NCI-H82 treated with DMSO at 0.1 percent for 48 hours (cell line): ENCODE measurements around the gene PXDC1.

Experiments used
- DNase-seq: peaks from one replicate; lab custom pipeline; 2025; ENCODE audit not compliant: unreplicated experiment; lab: John Stamatoyannopoulos, UW

The PXDC1 gene, protein sequence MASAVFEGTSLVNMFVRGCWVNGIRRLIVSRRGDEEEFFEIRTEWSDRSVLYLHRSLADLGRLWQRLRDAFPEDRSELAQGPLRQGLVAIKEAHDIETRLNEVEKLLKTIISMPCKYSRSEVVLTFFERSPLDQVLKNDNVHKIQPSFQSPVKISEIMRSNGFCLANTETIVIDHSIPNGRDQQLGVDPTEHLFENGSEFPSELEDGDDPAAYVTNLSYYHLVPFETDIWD

DNA sequence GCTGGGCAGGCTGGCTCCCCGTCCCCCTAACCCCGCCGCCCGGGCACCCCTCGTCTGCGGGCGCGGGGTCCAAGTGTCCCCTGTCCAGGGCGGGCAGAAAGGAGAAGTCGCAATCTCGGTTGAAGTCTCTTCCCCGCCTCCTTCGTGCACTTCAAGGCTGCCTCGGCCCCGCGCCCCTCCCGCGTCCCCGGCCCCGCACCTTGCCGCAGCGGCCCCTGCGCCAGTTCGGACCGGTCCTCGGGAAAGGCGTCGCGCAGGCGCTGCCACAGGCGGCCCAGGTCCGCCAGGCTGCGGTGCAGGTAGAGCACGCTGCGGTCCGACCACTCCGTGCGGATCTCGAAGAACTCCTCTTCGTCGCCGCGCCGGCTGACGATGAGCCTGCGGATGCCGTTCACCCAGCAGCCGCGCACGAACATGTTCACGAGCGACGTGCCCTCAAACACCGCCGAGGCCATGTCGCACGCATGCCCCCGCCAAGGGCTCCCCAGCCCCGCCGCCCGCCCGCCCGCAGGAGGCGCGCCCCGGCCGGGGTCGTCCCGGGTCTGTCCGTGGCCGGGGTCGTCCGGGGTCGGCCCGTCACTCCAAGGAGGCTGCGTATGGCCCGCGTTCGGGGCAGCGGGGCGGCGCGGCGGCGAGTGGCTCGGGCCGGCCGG lies at the start of gene PXDC1:
PXDC1 (minus strand) TSS at position 637 of the 653 bp plus-strand sequence; CDS start at position 455, 182 bp downstream.
- DNase-seq: no peak

DNA sequence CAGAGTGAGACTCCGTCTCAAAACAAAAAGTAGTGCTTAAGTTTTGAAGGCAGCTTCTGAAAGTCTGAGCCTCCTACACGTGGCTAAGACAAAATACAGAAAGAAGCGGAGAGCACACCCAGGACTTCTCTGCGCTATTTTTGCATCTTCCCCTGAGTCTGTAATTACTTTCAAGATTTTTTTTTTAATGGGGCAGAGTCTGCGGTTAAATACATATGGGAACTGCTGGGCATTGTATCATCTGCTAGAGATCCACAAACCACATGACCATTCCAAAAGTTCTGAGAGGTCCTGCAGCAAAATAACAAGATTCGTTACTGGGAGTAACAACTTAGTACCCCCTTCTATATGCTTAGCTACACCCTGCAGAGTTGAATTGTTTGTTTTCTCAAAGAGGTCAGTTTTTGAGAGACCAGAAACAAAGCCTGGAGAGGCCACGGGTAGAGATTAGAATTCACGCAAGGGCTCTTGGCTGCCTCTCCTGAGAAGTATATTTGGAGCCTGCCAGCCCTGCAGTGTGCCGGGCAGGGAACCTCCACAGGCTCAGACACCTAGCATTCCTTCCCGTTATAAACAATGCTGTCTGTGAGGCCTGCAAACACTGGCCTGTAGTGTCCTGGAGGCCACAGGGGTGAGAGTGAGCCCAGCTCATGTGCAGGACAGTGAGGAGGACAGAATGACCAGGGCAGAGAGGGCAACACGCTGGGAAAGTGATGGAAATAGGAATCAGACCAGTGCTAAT lies 49.5 kb upstream of the PXDC1 start:
- DNase-seq: no peak

DNA sequence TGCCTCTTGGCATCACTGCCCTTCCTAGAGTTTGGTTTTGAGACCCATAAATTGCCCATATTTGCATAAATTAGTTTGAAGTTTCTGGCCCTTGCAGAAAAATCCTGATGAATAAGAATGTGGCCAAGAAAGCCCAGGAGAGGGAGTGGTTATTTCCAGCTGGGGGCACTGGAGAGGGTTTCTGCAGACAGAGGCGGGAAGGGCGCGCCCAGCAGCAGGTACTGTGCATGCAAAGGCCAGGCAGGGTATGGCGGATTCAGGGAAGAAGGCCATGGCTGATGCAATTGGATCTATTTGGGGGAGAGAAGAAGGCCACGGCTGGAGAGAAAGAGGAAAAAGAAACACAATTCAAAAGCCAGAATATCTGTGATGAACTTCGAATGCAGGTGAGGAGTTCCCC lies 48.2 kb upstream of the PXDC1 start:
- DNase-seq: no peak

DNA sequence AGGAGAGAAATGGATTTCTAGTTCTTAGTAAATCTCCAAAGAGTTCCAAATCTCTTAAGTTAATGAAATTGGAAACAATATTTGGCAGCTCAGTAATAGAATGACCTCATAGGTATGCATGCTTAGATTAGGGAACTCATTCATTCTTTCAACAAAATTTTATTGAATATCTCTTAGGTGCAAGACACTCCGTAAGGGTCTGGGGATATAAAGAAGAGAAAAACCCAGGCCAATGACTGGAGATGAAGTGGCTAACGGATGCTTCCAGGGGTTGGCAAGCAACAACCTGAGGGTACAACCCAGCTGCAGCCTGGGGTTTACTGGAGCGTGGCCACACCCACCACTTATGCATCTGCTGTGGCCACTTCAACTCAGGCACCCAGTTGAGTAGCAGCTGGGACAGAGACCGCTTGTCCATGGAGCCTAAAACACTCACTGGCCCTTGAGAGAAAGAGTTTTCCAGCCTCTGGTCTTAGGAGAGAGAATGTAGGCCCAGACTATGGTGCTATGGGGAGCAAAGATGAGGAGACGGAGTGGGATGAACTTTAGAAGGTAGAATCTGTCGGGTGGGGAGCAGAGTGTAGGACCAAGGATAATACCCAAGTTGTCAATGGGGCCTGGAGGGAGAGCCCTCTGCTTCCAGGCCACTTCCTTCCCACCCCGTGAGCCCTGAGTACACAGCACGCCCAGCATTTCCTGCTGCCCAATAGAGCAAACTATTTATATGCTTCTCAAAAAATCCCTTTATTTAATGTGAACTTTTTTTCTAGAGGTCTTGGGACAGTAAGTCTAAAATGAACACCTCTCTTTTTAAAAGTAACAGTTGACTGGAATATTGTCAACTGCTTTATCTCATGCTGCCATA lies 46.8 kb upstream of the PXDC1 start:
- DNase-seq: no peak

DNA sequence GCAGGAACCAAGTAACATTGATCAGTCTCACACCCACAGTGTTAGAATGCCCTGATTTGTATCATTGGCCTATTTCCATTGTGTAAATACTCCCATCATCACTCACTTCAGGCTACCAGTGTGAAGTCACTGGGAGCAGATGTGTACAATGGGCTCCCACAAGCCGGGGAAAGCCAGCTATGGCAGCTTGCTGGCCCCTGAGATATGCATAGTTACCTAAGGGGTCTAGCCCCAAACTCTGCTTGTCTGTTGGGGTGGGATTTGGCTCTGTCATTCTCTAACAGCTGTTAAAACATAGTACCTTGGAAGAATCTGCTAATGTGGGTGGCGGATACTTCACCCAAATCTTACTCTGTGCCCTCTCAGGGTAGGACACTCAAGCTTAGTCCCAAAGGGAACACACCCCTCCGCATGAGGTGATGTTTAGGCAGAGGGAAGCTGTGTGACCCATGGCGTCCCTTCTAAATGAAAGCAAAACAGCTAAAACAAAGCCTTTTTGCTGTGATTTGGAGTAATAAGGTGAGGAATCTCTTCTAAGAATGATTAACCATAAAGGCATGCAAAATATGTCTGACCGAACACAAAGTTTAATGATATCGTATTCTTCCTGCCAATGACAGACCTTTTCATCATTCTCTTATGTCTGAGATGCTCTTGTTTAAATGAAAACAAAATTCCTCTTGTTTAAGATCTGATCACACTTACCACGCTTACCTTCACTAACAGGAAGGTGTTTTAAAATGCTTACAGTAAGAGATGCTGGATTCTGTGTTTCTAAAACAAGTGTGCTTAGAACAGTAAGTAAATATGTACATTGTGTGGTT lies 45.9 kb upstream of the PXDC1 start:
- DNase-seq: no peak

DNA sequence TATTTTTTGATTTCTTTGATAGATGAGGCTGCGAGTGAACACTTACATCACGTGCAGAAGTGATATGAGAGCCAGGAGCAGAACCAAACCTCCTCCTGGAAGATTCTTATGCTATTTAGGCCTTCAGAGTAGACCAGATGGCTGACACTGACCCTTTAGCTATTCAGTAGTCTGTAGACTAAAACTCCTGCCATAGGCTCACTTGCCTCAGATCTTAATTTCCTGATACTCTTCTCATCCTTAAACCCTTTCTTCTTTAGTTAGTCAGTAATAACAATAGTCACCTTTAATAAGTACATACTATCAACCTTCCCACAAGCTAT lies 45.2 kb upstream of the PXDC1 start:
- no peak for DNase-seq

DNA sequence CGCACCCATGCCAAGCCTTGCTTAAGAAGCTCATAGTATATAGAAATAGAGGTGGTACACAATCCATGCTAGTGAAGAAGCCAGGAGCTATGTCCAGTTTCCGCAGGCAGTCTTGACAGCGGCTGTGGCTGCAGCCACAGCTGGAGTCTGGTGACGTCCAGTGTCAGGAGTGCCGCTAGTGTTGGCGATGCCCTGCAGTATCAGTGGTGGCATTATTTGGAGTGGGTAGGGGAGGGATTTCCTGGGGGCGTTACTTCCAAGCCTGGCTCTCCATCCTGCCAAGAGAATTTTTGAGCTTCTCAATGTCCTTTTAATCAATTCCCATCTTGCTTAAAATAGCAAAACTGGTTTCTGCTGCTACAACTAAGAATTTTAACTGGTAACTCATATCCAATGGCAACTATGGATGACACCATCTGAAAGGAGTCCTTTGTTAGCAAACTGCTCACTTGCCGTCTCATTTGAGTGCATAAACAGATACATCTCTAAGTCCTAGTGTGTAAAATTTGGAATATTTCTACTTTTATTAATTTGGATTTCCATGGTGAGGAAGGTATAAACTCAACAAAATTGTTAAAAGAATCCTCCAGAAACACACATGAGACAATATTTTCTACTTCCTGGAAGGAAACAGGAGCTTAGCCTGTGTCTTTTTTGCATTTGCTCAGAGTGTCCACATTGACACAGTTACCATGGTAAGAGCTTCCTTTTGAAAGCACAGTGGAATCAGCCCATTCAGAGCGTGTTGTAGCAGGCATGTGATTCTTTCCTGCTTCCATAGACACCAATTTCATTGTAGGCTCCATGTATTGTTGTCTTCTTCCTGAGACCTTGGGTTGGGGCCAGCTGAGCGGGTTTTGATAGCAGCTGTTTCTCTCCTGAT lies 44.6 kb upstream of the PXDC1 start:
- DNase-seq: no peak

DNA sequence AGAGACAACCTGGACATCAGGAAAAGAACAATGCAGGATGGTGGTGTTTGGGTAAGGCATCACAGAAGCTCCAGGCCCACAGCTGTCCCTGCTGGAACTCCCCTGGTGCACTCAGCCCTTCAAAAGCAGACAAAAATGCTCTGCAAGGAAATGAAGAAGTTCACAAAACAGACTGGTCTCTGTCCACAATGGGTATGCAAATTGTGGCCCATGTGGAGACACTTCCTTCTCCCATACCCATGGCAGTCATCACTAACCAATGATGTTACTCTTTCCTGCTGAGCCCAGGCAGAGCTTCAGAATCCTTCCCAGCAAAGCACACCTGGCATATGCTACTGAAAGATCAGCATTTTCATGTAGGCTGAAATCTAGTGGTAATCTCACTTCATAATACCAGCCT lies 42.6 kb upstream of the PXDC1 start:
- DNase-seq: no peak

DNA sequence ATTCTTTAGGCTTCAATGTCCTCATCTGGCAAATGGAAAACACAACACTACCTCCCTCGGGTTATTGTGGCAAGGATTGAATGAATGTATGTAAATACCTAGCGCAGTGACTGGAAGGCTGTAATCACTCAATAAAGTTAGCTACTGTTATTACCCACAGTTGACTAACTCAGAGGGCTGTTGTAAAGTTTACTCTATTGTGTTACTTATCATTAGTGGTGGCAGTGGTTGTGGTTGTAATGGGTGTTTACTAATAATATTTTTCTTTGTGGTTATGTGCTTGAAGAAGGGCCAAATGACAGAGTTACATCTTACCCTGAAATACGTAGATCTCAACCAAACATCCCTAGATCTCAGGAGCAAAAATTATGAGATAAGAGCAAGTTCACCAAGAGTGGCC lies 42.0 kb upstream of the PXDC1 start:
- no peak for DNase-seq

DNA sequence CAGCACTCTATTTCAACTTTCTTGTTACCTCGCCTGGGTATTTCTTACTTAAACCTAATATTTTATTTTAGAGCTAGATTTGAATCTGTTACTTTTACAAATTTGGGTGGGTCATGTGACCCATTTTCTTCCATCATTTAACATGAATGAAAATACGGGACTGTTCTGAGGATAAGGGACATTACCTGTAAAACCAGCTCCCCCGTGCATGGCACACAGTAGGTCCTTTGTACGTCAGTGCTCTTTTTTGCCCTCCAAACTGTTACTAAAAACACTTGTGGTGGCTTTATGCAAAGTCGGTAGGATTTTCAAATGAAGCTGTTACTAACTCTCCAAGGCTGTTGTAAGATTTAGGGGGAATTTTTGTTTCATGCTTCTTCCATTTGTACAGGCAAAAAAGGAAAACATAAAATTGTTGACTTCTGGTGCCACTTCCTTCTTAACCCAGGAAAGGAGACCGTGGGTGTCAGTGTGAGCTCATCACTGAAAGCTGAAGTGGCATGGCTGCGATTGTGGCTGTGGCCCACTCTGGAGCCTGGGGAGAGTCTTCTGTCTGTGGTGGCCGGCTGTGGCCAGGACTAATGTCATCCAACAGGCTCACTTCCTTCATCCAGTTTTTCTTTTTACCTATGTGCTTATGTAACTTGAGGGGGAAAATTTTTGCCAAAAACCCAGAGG lies 40.2 kb upstream of the PXDC1 start:
- no peak for DNase-seq

DNA sequence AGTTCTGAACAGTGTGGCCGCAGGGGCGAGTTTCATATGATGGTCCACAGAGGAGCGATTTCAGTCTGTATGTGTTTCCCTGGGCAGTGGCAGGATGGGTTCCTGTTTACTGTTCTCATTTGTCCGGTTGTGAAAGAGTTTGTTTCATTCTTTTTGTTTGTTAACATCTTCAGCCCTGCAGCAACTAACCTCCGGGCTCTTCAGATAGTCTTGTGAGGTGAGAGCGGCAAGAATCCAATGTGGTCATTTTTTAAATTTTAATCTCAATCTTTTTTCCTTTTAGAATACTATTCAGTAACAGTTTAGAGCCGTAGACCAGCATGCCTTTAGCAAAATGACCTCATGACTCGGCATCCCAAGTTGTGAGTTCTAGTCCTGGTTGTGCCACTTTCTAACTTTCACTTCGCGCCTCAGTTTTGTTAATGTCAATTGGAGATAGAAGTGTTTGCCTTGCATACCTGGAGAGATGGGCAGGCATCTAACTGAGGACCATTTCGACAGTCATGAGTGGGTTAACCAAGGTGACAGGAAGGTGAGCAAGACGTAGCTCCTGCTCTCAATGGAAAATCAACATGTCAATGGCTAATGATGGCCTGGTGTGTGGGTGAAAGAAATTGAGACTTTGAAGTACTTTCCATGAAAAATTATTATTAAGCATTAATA lies 38.5 kb upstream of the PXDC1 start:
- no peak for DNase-seq

DNA sequence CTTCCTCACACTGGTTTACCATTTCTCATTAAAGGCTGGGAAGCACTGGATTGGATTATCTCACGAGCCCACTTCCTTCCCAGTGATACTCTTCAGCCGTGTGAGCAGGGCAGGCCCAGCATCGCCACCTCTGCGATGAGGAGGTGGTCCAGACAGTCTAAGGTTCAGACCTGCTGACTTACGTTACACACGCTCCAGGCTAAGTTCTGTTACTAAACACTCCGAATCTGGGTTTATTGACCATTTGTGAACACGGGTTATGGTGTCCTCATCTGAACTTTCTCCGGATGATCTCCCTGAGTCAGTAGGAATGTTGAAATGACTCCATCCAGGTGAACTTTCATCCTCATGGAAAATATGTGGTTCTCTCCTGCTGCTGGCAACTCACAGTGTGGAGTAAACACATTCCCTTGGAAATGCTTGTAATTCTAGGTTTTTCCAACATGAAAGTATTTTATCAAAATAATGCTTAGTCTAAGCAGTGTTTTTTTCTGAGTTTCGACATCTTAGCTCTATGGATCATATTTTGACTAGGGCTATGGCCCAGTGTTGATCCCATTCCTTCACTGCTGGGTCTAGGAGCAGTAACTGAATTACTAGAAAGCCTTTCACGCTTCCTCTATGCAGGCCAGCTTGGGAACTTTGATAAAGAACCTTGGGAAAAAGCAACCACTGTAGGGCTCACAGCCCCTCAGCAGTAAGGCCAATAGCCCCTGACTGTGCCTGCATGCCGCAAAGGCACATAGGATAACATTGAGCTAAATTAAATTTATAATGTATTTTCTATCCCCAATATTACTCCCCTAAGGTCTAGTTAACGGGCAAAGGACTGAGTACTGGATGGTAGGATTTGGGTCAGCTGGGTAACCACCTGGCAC lies 37.7 kb upstream of the PXDC1 start:
- no peak for DNase-seq

DNA sequence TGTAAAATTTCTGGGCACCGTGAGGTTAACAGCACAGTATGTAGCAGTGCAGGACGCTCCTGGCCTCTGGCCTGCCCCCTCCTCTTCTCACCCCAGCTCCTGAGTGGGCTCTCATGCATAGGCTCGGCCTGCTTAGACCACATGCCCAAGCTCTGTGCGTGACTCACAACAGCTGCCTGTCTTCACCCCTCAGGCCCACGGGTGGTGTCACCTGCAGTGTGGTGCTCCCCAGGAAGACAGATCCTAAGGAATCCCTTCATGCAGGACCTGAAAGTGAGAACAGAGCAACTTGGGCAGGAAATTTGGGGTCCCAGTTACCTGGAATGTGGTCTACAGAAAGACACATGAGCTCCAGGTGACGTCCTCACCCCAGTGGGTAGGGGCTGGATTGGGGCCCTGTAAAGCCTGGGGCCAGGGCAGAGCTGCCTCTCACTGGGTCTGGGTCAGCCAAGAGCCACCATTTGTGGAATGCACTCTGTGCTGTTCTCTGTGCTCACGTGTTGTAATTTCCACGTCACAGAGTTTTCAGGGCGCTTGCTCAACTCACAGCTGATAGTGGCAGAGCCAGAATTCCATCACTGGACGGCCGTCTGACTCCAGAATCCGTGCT lies 37.0 kb upstream of the PXDC1 start:
- DNase-seq: no peak

DNA sequence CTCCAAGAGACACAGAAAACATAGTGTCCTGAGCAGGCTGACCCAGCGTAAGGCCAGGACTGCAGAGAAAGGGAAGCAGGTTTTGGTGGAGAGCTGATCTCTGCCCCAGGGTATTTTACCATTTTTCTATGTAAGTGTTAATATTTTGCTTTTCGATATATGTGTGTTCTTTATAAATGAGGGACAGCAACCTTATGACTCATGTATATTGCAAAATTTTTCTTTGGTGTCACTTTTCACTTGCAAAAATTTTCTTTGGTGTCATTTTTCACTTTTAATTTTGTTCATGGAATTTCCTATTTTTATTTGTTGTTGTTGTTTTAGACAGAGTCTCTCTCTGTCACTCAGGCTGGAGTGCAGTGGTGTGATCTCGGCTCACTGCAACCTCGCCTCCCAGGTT lies 34.6 kb upstream of the PXDC1 start:
- no peak for DNase-seq

DNA sequence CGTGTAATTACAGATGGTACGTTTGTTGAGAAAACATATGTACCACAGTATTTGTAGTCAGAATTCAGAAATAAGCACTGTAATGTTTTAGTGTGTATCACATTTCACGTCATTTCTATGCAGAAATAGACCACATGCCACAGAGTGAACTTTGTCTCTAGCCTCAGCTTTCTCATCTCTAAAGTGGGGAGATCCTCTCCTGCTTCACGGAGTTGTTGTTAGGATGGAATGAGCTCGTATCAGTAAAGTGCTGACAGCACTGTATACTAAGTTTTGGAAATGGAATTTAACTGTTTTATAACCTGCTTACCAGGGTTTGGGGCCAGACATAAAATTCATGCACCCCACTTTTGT lies 34.2 kb upstream of the PXDC1 start:
- DNase-seq: no peak

DNA sequence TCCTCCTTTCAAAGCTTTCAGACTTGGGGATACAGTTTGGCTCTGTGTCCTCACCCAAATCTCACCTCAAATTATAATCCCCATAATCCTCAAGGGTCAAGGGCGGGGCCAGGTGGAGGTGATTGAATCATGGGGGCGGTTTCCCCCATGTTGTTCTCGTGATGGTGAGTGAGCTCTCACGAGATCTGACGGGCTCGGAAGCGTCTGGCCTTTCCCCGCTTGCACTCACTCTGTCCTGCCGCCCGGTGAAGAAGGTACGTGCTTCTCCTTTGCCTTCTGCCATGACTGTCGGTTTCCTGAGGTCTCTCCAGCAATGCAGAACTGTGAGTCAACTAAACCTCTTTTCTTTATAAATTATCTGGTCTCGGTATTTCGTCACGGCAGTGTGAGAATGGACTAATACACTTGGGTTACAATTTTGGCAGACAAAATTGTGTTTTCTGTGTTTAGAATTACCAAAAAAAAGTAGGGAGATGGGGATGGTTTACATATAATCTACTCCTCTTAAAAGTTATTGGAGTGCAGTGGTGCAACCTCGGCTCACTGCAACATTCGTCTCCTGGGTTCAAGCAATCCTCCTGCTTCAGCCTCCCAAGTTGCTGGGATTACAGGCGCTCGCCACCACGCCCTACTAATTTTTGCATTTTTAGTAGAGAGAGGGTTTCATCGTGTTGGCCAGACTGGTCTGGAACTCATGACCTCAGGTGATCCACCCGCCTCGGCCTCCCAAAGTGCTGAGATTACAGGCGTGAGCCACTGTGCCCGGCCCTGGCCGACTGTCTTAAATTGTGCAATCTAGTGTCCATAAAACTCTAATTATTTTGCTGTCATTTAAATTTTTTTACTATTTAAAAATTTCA lies 33.6 kb upstream of the PXDC1 start:
- no peak for DNase-seq
